Epidermal melanocyte (primary cell): ENCODE measurements around the gene ZFAND2B.
A peak's percentile ranks its signal among the peaks of the same experiment; 100 is the strongest.

Experiments
- DNase-seq: peaks from one replicate; pipeline ENCODE4 v3.0.0; 2011; ENCODE audit warnings: low spot score; ENCODE audit not compliant: insufficient read length

ZFAND2B gene

GRCh38 chr2:219206328-219207133 is at the start of gene ZFAND2B:
Gene ZFAND2B (plus strand): TSS chr2:219206782. CDS start chr2:219206988, 206 bp downstream.
- peak; percentile 94 for DNase-seq

- DNase-seq, result no peak
Observed at GRCh38 chr2:219157396-219157795, 49.2 kb upstream of the ZFAND2B start.

GRCh38 chr2:219158025-219158424 is 48.6 kb upstream of the ZFAND2B start:
- no peak for DNase-seq

GRCh38 chr2:219158586-219158985 is 48.0 kb upstream of the ZFAND2B start:
- no peak for DNase-seq

GRCh38 chr2:219159771-219160185 is 46.8 kb upstream of the ZFAND2B start:
- no peak for DNase-seq

- peak; percentile 97 for DNase-seq
Observed at GRCh38 chr2:219160186-219161017, 46.2 kb upstream of the ZFAND2B start, which contains the start of gene NHEJ1. Gene NHEJ1 (minus strand): TSS chr2:219160815. CDS start chr2:219158362, 2,453 bp downstream.

- no peak for DNase-seq
Observed at GRCh38 chr2:219161097-219161496, 45.5 kb upstream of the ZFAND2B start.

- DNase-seq, result no peak
Observed at GRCh38 chr2:219163156-219163555, 43.4 kb upstream of the ZFAND2B start.

GRCh38 chr2:219165058-219165911 is 41.3 kb upstream of the ZFAND2B start:
- DNase-seq, result no peak

GRCh38 chr2:219167997-219168396 is 38.6 kb upstream of the ZFAND2B start:
- DNase-seq, result no peak

- no peak for DNase-seq
Observed at GRCh38 chr2:219168526-219168925, 38.1 kb upstream of the ZFAND2B start.

- no peak for DNase-seq
Observed at GRCh38 chr2:219168932-219169331, 37.6 kb upstream of the ZFAND2B start.

- no peak for DNase-seq
Observed at GRCh38 chr2:219169930-219170654, 36.5 kb upstream of the ZFAND2B start, which contains the start of gene SLC23A3. Gene SLC23A3 (minus strand): TSS chr2:219170029. CDS start chr2:219169984, 45 bp downstream.

GRCh38 chr2:219171231-219171651 is 35.3 kb upstream of the ZFAND2B start:
- DNase-seq, result peak; percentile 90

GRCh38 chr2:219172231-219173154 is 34.1 kb upstream of the ZFAND2B start:
- DNase-seq, result no peak

GRCh38 chr2:219173176-219173575 is 33.4 kb upstream of the ZFAND2B start:
- no peak for DNase-seq

- DNase-seq, result no peak
Observed at GRCh38 chr2:219174146-219174545, 32.4 kb upstream of the ZFAND2B start.

- DNase-seq, result no peak
Observed at GRCh38 chr2:219174801-219175200, 31.8 kb upstream of the ZFAND2B start.

GRCh38 chr2:219175486-219175885 is 31.1 kb upstream of the ZFAND2B start:
- no peak for DNase-seq
